Colonic mucosa (tissue), 4 donors: ENCODE data around the gene ZNF354C. TPM values are rescaled to one million over a fixed set of nuclear protein-coding genes. Genes with fewer than 3 reads are reported as not detected.
A peak's percentile ranks its signal among the peaks of the same experiment; 100 is the strongest.

Experiments
- DNase-seq: peaks from one replicate; pipeline ENCODE4 v3.0.0-alpha.2; 2020
- H3K27ac ChIP-seq: fragments of 200-600 bp; one replicate; pipeline ENCODE4 v1.8.0; 2021
- H3K27me3 ChIP-seq: fragments of 200-600 bp; one replicate; pipeline ENCODE4 v1.8.0; 2021
- H3K36me3 ChIP-seq: fragments of 200-600 bp; one replicate; pipeline ENCODE4 v1.8.0; 2021
- H3K4me1 ChIP-seq: fragments of 200-600 bp; one replicate; pipeline ENCODE4 v1.8.0; 2021; ENCODE audit warnings: mild to moderate bottlenecking
- H3K4me3 ChIP-seq: fragments of 200-600 bp; one replicate; pipeline ENCODE4 v1.8.0; 2021
- H3K9ac ChIP-seq, 2 donors: one replicate each; pipeline ENCODE4 v1.7.0; 2013; ENCODE audit warnings: control low read depth in 2 of 2, low read depth in 2 of 2, low read length in 2 of 2
- H3K9me3 ChIP-seq: fragments of 200-600 bp; one replicate; pipeline ENCODE4 v1.8.0; 2021
- intact Hi-C: fragments of 100-400 bp; cut with DNase I; formaldehyde crosslinking; loops from one replicate; pipeline ENCODE4 v1.14.1; 2022
- total RNA-seq, 2 donors: library from RNA; stranded (reverse); fragmentation: NEBNext Ultra II Directional in 1 of 2; extraction: Animal tissue kit (Norgen Biotek cat#: 25700) in 1 of 2; gene quantifications; one replicate each; pipeline ENCODE4 v1.2.1, GENCODE V29; 2021
- TF ChIP-seq, protein P1 (sequence below): fragments of 200-600 bp; IDR thresholded peaks from one replicate; pipeline ENCODE4 v1.8.0; 2022; ENCODE audit warnings: antibody characterized with exemption, mild to moderate bottlenecking
- donor health status: healthy.
- donor health status: DM: no; HTN: no; CAD: no.
- donor health status: DM: no; HTN: no; CAD: no.

The ZNF354C gene
- total RNA-seq, 2 donors from 2014 or later = 1.7 to 1.9 TPM

DNA sequence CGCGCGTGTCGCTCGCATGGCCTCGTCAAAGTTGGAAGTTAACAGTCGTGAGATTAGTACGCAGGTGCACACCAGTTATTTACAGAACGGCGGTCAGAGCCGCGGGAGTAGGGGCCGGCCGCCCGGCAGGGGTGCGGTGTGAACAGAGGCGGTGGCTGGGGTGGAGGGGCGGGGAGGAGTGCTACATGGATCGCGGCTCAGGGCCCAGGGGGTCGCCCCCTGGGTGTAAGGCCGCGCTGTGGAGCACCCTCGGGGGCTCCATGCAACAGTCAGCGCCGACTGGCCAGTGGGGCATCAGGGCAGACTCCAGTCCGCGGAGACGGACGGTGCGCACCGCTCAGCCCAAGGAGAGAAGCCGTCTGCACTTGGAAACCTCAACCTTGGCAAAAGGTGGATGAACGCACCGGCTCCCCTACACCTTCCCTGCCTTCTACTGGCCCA lies 60.3 kb downstream of the ZNF354C start:
- no peak overlapping the region for H3K9ac ChIP-seq
- DNase-seq = peak; percentile 8
- H3K36me3 ChIP-seq = no peaks in the 10 kb centered on the region
- H3K27ac ChIP-seq = no peak overlapping the region
- H3K9me3 ChIP-seq = no peaks in the 10 kb centered on the region
- TF ChIP-seq, protein P1, sequence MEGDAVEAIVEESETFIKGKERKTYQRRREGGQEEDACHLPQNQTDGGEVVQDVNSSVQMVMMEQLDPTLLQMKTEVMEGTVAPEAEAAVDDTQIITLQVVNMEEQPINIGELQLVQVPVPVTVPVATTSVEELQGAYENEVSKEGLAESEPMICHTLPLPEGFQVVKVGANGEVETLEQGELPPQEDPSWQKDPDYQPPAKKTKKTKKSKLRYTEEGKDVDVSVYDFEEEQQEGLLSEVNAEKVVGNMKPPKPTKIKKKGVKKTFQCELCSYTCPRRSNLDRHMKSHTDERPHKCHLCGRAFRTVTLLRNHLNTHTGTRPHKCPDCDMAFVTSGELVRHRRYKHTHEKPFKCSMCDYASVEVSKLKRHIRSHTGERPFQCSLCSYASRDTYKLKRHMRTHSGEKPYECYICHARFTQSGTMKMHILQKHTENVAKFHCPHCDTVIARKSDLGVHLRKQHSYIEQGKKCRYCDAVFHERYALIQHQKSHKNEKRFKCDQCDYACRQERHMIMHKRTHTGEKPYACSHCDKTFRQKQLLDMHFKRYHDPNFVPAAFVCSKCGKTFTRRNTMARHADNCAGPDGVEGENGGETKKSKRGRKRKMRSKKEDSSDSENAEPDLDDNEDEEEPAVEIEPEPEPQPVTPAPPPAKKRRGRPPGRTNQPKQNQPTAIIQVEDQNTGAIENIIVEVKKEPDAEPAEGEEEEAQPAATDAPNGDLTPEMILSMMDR = no peak
- intact Hi-C loops = no loop called here
- no peak overlapping the region for H3K4me3 ChIP-seq
- no peaks in the 10 kb centered on the region for H3K27me3 ChIP-seq
- H3K4me1 ChIP-seq = no peaks in the 10 kb centered on the region

DNA sequence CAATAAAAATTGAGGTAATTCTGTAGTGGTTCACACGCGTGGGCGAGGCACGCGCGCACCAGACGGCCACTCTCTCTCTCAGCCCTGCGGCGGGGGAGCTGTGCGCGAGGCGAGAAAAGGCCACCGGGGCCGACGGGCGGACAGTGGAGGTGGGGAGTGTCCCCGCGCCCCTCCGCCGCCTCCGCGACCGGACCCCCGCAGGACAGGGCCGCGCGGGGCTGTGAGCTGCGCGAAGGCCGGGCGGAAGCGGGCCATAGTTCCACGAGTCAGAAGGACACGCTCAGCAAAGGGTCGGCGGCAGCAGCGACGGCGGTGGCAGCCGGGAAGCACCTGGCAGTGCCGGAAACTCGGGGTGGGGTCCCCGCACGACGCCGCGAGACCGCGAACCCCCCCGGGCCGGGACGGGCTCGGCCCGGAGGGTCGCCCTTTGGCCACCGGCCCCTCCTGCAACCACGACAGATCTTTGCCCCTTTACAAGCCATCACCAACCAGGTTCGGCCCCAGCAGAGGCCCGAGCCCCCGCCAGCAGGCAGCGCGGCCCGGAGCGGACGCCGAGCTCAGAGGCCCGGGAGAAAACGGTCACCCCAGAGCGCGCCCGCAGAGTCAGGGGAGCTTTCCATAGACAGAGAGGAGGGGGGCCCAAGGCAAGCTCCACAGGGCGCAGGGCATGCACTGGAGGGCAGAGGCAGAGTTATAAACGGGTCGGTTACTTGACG lies 60.9 kb downstream of the ZNF354C start:
- Histone ChIP-seq H3K27ac (no peak overlapping the region), H3K27me3 (no peaks in the 10 kb centered on the region), H3K9ac (no peak overlapping the region), H3K36me3 (no peaks in the 10 kb centered on the region), H3K9me3 (no peaks in the 10 kb centered on the region), H3K4me1 (no peaks in the 10 kb centered on the region), H3K4me3 (no peak overlapping the region)
- intact Hi-C loops = no loop called here
- TF ChIP-seq, protein P1 = no peak
- DNase-seq = peak; percentile 14

DNA sequence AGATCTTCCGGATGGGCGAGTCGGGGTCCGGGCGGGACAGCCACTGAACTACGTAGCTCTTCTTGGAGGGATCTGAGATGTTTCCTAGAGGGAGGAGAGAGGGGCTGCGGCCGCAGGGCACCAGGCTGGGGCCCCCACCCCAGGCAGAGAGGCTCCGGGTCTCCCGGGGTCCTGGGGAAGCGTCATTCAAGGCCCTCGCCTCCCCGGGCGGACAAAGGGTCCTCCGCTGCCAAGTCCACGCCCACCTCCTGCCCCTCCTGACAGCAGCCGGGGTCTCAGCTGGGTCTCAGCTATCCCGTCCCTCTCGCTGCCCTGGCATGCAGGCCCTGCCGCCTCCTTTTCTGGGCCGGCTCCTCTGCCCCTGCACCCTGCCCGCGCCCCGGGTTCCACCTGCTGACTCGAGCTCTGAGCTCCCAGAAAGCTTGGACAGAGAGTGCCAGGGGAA lies 61.5 kb downstream of the ZNF354C start:
- intact Hi-C loops = no loop called here
- Histone ChIP-seq H3K36me3 (no peaks in the 10 kb centered on the region), H3K9ac (no peak overlapping the region), H3K9me3 (no peaks in the 10 kb centered on the region), H3K4me3 (no peak overlapping the region), H3K27me3 (no peaks in the 10 kb centered on the region), H3K27ac (no peak overlapping the region), H3K4me1 (no peaks in the 10 kb centered on the region)
- TF ChIP-seq, protein P1 = no peak
- DNase-seq = no peak

- H3K27me3 ChIP-seq = no peaks in the 10 kb centered on the region
- intact Hi-C loops = no loop called here
- no peaks in the 10 kb centered on the region for H3K9me3 ChIP-seq
- peak; percentile 12 for DNase-seq
- H3K9ac ChIP-seq = no peak overlapping the region
- H3K4me1 ChIP-seq = no peaks in the 10 kb centered on the region
- TF ChIP-seq, protein P1 = no peak
- H3K4me3 ChIP-seq = no peak overlapping the region
- H3K27ac ChIP-seq = no peak overlapping the region
- H3K36me3 ChIP-seq = no peaks in the 10 kb centered on the region
Observed at GRCh38 chr5:179122411-179123108, 62.4 kb downstream of the ZNF354C start.

DNA sequence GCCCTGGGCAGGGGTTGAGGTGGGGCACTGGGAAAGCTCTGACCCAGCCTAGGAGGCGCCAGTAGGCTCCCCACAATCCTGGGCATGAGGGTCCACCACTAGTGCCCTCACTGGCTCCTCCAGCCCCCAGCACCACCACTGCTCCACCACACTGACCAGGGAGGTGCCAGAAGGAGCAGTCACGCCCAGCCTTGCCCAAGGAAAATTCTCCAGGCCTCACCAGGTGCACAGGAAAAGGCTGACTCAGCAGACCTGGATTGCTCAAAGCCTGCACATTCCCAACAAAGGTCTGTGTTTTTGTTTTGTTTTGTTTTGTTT lies 62.9 kb downstream of the ZNF354C start:
- no peak for DNase-seq
- no peak overlapping the region for H3K27ac ChIP-seq
- no peak overlapping the region for H3K4me3 ChIP-seq
- H3K9me3 ChIP-seq = no peaks in the 10 kb centered on the region
- TF ChIP-seq, protein P1 = no peak
- H3K27me3 ChIP-seq = no peaks in the 10 kb centered on the region
- no peak overlapping the region for H3K9ac ChIP-seq
- no peaks in the 10 kb centered on the region for H3K4me1 ChIP-seq
- H3K36me3 ChIP-seq = no peaks in the 10 kb centered on the region
- intact Hi-C loops = no loop called here
